Lower leg skin (tissue), 4 donors: ENCODE results near the gene ATP8B4. TPM values are rescaled to one million over a fixed set of nuclear protein-coding genes. Genes with fewer than 3 reads are reported as not detected.

Source experiments
- DNase-seq, 2 donors: peaks; one replicate each; pipeline ENCODE4 v3.0.0-alpha.2; 2019; ENCODE audit warnings: low spot score in 2 of 2
- H3K4me3 ChIP-seq: fragments of 200-600 bp; sonication (generic); 2 replicates; pipeline ENCODE4 v1.5.1; 2017; ENCODE audit warnings: mild to moderate bottlenecking, low read depth; ENCODE audit not compliant: poor library complexity, severe bottlenecking
- CTCF ChIP-seq, 3 donors: fragments of 450-650 bp; IDR thresholded peaks; one replicate each; pipeline ENCODE4 v1.5.1; 2016; ENCODE audit warnings: antibody characterized with exemption in 3 of 3, mild to moderate bottlenecking in 3 of 3, moderate library complexity in 2 of 3
- POLR2A ChIP-seq, 2 donors: fragments of 450-650 bp; IDR thresholded peaks; one replicate each; pipeline ENCODE4 v1.6.1; 2016 to 2017; ENCODE audit warnings: antibody characterized with exemption in 2 of 2, mild to moderate bottlenecking in 1 of 2, moderate library complexity in 1 of 2
- WGBS, 2 donors: methylation state at CpG; one replicate each; pipeline ENCODE4 v1.1.5; 2018; 5-methylcytosine and 5-hydroxymethylcytosine counted together
- intact Hi-C: fragments of 100-400 bp; cut with DNase I; formaldehyde crosslinking; loops from one replicate; pipeline ENCODE4 v1.15.0; 2023; ENCODE audit warnings: low total_unique reads
- total RNA-seq, 4 donors: library from RNA; depleted of rRNA; stranded (reverse); fragments of >200 nt; gene quantifications; one replicate each; pipeline ENCODE4 v1.1.0, GENCODE V29; 2016

ATP8B4 gene
- total RNA-seq, 4 donors from 2014 or later = 1.9 to 6.3 (median 2.9) TPM

- WGBS, 2 donors = 79 to 83% methylated on average over 5 of the region's 5 CpGs
- no peak for DNase-seq
- no peak overlapping the region for H3K4me3 ChIP-seq
- intact Hi-C loops = loop anchor here (5.0 kb wide), 1 partner anchor 917 kb away; no protein-coding TSS in a partner anchor
- TF ChIP-seq POLR2A (IDR thresholded peaks at IDR 0.05) (no peak), CTCF (IDR thresholded peaks at IDR 0.05) (no peak)
Observed at GRCh38 chr15:49823987-49824774, 294.9 kb downstream of the ATP8B4 start.

GRCh38 chr15:49817100-49817499, 301.9 kb downstream of the ATP8B4 start:
- no peak for DNase-seq
- H3K4me3 ChIP-seq = no peak overlapping the region
- intact Hi-C loops = no loop called here
- WGBS, 2 donors = 90 to 94% methylated on average over 2 of the region's 2 CpGs
- TF ChIP-seq POLR2A (IDR thresholded peaks at IDR 0.05) = no peak
- TF ChIP-seq CTCF (IDR thresholded peaks at IDR 0.05) = no peak

GRCh38 chr15:49815950-49816349, 303.1 kb downstream of the ATP8B4 start:
- 29 to 38% methylated on average over 3 of the region's 3 CpGs for WGBS, 2 donors
- intact Hi-C loops = no loop called here
- no peak for DNase-seq
- no peak overlapping the region for H3K4me3 ChIP-seq
- TF ChIP-seq CTCF (IDR thresholded peaks at IDR 0.05) (no peak), POLR2A (IDR thresholded peaks at IDR 0.05) (no peak)

GRCh38 chr15:49815526-49815925, 303.5 kb downstream of the ATP8B4 start:
- DNase-seq = no peak
- 40 to 45% methylated on average over 1 of the region's 1 CpG for WGBS, 2 donors
- intact Hi-C loops = no loop called here
- TF ChIP-seq CTCF (IDR thresholded peaks at IDR 0.05) = no peak
- TF ChIP-seq POLR2A (IDR thresholded peaks at IDR 0.05) = no peak
- no peak overlapping the region for H3K4me3 ChIP-seq

GRCh38 chr15:49814709-49815108, 304.3 kb downstream of the ATP8B4 start:
- no peak for DNase-seq
- no peak overlapping the region for H3K4me3 ChIP-seq
- intact Hi-C loops = no loop called here
- no peak for TF ChIP-seq POLR2A (IDR thresholded peaks at IDR 0.05)
- TF ChIP-seq CTCF (IDR thresholded peaks at IDR 0.05) = no peak
- 47 to 74% methylated on average over 1 of the region's 1 CpG for WGBS, 2 donors

- no peak overlapping the region for H3K4me3 ChIP-seq
- intact Hi-C loops = no loop called here
- no peak for TF ChIP-seq POLR2A (IDR thresholded peaks at IDR 0.05)
- TF ChIP-seq CTCF (IDR thresholded peaks at IDR 0.05) = no peak
- peak in 1 of 2 donors; percentile 43 for DNase-seq
Observed at GRCh38 chr15:49813625-49814024, 305.4 kb downstream of the ATP8B4 start.
